ENCODE results near the gene RICTOR.

The RICTOR gene, protein sequence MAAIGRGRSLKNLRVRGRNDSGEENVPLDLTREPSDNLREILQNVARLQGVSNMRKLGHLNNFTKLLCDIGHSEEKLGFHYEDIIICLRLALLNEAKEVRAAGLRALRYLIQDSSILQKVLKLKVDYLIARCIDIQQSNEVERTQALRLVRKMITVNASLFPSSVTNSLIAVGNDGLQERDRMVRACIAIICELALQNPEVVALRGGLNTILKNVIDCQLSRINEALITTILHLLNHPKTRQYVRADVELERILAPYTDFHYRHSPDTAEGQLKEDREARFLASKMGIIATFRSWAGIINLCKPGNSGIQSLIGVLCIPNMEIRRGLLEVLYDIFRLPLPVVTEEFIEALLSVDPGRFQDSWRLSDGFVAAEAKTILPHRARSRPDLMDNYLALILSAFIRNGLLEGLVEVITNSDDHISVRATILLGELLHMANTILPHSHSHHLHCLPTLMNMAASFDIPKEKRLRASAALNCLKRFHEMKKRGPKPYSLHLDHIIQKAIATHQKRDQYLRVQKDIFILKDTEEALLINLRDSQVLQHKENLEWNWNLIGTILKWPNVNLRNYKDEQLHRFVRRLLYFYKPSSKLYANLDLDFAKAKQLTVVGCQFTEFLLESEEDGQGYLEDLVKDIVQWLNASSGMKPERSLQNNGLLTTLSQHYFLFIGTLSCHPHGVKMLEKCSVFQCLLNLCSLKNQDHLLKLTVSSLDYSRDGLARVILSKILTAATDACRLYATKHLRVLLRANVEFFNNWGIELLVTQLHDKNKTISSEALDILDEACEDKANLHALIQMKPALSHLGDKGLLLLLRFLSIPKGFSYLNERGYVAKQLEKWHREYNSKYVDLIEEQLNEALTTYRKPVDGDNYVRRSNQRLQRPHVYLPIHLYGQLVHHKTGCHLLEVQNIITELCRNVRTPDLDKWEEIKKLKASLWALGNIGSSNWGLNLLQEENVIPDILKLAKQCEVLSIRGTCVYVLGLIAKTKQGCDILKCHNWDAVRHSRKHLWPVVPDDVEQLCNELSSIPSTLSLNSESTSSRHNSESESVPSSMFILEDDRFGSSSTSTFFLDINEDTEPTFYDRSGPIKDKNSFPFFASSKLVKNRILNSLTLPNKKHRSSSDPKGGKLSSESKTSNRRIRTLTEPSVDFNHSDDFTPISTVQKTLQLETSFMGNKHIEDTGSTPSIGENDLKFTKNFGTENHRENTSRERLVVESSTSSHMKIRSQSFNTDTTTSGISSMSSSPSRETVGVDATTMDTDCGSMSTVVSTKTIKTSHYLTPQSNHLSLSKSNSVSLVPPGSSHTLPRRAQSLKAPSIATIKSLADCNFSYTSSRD (N-terminal part only)

DNA sequence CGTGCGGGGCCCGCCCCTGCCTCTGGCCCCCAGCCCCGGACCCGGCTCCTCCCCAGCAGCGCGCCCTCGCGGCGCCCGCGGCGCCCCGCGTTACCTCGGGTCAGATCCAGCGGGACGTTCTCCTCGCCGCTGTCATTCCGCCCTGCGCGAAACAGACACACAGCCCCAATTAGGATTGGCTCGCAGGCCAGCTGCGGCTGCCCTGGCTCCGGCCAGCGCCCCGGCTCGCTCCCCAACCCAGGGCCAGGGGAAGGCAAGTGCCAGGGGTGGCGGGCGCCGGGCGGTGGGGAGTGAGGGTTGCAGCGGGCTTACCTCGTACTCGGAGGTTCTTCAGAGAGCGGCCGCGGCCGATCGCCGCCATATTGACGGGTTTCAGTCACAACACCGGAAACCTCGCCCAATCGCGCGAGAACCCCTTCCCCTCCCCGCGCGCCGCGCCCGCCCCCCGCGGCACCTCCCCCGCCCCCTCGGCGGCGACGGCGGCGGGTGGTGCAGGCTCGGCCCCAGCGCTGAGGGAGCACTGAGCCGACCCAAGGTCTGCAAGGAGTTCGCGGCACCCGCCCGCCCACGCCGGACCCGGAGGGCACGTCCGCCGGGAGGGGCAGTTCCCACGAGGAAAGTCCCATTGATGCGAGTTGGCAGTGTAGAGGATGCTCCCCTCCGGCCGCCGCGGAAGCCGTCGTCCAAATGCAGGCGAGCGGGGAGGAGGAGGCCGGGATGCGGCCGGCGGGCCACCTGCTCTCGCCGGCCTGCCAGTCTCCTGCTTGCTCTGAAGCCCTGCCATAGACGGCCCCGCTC, at the start of gene RICTOR:
Gene RICTOR, minus strand, starts transcription at position 383 of the 798 bp plus-strand sequence. Its CDS starts 22 bp downstream, at position 361.
- in situ Hi-C loops (cut with MboI; ENCODE audit: low sequenced_read_pairs), result no loop called here

DNA sequence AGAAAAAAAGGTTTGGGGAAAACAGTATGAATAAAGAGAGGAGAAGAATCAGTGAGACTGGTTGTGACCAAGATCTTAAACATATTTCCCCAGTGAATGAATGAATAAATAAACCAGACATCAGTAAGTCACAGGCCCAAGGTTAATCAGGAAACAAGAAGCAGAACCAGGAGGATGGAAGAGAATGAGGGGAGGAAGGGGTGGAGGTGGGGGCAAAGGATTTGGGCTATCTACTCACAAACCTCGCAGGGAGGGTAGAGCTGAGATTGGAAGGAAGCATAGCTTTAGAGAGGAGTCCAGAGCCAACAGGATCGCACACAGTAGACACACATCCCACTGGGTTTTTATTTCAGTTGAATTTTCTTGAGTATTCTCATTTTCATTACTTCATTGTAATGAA, 47.7 kb upstream of the RICTOR start:
- in situ Hi-C loops (cut with MboI; ENCODE audit: low sequenced_read_pairs), result no loop called here

DNA sequence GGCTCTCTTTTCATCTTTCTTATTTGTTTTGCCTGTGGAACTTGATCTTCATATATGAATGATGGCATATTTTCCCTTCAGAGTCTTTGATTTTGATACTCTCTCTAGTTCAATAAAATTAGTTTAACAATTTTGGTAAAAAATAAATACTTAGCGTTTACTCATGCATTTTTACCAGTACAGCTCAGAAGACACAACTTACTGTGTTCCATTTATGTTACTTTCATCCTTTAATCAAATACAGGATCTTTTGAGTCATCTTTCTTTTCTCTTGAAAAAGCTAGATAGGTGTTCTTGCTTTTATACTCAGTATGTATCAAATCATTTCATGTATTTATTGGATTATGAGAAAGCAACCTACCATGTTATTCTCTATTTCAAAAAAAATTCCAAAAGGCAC, 47.1 kb upstream of the RICTOR start:
- in situ Hi-C loops (cut with MboI; ENCODE audit: low sequenced_read_pairs), result no loop called here

DNA sequence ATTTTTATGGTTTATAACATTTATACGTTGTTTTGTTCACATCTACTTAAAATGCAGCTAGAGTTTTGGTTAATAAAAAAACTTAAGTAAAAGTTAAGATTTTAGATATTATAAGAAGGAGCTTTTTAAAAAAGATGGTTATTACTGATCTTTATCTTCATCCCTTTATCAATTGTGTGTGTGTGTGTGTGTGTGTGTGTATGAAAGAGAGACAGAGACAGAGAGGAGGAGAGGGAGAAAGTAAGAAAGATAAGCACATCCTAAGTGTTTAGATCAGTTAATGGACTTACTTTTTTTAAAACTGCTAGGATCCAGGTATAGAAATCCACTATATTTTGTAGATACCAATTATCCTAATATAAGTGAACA, 45.8 kb upstream of the RICTOR start:
- in situ Hi-C loops (cut with MboI; ENCODE audit: low sequenced_read_pairs), result no loop called here

DNA sequence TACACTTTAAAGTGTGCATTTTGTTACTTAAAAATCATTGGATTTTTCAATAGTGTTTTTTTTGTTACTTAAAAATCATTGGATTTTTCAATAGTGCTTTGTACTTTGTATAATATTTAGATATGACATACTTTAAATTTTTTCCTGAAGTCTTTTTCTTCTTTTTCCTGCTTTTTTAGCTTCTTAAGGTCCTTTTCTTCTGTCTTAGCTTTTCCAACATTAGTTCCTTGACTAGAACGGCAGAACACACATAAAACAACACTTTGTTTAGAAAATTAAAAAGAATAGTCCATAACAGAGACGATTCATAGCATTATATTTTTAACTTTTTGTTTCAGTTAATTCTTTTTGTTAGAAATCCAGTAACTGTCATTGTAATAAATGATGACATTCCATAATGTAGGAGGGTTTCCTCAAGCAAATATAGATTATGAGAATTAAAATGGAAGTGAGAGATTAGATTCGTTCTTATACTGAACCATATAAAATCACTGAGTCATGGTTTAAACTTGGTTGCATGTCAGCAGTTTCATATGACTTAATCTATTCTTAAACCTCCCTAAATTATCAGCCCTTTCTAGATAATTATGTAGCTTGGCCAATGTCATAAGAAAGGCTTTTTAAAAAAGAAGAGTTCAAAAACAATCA, 45.3 kb upstream of the RICTOR start:
- in situ Hi-C loops (cut with MboI; ENCODE audit: low sequenced_read_pairs), result no loop called here

DNA sequence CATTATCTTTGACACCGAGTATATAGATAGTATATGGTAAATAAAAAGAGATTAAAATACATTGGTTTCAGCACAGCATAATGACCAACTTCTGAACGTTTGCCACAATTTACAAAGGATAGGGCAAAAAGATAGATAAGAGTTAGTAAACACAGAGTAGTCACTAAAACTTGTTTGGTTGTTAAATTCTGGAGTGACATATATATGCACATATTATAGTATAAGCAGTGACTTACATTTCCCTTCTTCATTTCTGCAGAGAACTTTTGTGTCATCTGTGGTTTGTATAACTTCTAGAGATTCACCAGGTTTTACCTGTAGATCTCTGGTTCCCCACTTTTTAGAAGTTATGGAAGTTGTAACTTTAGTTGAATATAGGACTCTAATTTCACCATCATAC, 44.4 kb upstream of the RICTOR start:
- in situ Hi-C loops (cut with MboI; ENCODE audit: low sequenced_read_pairs), result no loop called here

DNA sequence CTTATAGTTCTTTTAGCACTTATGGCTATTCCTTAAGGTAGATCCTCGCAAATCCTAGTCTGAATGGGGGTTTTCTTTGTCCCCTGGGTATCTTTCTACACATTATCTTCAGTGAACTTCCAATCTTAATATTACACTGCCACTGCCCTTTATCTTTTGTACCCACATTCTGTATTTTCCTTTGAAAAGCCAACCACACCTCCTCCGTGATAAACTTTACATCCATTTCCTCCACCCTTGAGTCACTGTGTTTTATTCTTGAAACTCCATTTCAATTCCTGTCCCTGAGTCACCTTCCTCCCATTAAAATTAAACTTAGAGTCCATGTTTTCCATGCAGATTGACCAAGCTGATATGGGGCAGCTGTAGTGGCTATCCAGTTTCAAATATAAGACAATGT, 43.2 kb upstream of the RICTOR start:
- in situ Hi-C loops (cut with MboI; ENCODE audit: low sequenced_read_pairs), result no loop called here

DNA sequence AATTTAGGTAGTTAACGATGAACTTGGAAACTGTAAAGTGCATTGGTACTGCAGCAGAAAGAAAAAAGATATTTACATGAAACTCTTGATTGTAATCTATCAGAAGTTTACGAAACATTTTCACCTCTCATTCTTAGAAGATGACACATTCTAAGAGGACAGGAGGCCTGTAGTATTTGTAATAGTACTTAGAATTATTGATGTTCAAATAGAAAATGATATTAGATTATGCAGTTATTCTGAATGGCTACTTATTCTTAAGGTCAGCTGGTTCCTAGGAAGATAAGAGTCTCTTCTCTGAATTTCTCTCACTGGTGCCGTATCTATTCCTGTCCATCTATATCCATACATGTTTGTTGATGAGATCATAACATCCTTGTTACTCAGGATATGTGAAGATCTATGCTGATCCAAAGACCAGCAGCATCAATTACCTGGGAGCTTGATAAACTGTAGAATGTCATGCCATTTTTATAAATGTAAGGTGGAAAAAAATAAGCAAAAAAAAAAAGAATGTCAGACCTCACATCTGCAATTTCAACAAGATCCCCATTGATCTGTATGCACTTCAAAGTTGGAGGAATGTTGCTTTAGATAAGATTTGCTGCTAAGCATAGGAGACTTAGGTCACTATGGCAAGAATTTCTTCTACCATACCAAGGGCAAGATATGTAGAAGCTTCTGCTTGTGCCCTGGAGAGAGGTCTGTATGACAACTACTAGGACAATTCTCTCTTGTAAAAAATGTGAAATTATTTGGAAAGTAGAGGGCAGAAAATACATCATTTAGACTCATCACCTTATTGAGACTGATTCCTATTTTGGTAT, 42.4 kb upstream of the RICTOR start:
- in situ Hi-C loops (cut with MboI; ENCODE audit: low sequenced_read_pairs), result no loop called here

DNA sequence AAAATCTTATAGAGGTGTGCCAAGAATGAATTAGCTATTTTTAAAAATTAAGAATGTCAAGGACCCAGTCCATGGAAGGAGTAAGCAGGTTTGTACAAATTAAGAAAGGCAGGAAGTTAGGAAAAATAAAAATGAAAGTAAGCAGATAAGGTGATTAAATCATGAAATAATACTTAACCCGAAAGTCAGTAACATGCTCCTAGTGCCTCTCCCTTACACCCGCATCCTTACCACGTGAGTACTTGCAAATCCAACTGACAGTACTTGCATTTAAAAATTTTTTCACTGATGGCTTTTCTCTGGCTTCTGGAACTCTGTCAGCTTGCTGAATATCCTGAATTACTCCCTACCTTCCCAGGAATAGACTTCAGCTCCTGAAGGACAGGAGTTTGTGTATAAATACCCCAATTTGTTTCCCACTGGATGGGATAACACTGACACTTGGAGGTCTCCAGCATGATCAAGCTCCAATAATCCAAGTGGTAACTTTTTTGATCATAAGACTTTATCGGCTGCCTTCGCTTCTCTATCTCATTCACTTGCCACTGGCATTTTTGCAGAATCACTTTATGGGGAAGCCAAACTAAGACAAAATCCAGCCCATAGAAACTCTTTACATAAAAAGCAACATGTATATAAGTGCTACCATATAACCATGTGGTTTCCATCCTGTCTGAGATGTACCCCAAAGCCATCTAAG, 41.6 kb upstream of the RICTOR start:
- in situ Hi-C loops (cut with MboI; ENCODE audit: low sequenced_read_pairs), result no loop called here

DNA sequence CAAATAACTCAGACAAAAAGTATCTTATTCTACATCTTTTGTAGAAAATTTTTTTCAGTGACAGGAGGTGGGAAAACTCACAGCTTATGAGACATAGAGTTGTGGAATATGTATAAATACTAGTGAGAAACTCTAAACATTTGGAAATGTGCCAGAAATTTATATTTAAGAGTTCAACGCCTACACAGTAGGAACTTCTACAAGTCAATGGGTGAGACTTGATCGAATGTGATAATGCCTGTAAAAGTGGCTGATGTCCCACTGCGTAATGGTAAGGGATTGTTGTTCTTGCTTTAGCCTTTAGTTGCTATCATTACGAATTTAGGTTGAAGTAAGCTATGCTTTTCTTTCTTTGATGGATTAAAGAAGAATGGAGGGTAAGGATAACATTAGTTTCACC, 40.0 kb upstream of the RICTOR start:
- in situ Hi-C loops (cut with MboI; ENCODE audit: low sequenced_read_pairs), result no loop called here

DNA sequence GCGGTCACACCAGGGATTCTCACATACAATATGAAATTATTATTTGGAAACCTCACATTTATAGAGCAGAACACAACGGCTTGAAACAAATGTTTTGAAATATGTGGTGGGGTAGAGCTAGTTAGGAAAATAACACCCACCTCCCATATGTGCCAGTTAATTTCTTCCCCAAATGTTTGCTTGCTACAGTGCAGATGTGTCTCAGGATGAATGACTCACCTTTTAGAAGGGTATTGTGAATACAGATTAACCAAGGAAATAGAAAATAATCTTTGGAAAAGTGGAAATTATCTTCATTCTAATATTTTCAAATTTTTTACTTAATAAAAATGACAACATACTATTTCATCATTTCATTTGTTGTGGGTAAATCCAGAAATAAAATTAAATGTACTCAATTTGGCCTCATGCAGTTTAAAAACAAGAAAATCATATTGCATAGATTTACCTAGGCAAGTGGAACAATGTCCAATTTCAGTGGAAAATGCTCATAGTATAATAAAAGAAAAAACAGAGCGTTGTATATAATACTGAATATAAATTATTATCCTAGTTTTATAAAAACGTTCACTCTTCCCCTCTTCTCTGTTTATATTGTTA, 39.3 kb upstream of the RICTOR start:
- in situ Hi-C loops (cut with MboI; ENCODE audit: low sequenced_read_pairs), result no loop called here

DNA sequence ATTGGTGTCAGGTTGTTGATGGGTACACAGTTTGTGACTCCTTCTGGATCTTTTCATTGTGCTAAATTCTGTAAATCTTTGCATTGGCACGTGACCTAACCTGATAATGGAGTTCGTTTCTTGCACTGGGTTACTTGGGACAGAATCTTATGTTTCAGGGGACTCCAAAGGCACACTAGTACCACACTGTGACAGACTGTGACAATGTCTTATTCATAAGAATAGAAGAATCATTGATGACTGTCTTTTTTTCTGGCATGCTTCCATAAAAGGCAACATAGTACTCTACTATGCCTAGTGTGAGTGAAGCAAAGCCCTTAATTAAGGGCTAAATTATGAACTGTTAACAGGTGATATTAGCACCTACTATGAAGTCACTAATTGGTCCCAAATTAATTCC, 35.4 kb upstream of the RICTOR start:
- in situ Hi-C loops (cut with MboI; ENCODE audit: low sequenced_read_pairs), result no loop called here

DNA sequence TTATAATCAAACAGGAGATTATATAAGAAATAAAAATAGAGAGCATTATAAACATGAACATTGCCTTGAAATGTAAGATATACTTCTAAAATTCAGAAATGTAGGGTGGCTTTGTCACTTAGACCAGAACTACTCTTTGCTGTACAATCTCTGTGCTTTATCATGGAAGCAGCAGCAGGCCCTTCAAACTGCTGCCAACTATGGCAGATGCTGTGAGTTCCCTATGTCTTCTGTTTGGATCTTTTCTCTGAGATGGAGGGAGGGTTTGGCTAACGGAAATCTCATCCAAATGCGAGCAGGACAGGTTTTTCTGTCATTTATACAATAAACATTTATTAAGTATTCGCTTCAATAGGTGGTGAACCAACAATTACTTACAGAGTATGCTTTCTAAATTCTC, 34.8 kb upstream of the RICTOR start:
- in situ Hi-C loops (cut with MboI; ENCODE audit: low sequenced_read_pairs), result no loop called here

DNA sequence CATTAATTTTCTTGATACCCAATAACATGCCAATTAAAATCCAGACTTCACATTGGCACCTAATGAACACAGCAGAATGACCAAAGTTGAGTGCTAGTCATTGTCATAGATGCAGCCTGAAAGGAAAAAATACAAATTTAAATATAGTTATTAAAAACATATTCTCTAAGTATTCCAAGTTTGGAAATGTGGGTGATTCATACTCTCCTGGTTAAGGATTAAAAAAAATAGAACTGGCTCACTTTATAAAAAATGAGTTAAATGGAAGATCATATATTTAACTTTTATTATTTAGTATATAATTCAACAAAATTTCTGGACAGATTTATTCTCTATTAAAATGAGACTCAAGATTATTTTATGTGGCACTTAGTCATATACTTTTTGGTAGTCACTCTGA, 33.2 kb upstream of the RICTOR start:
- in situ Hi-C loops (cut with MboI; ENCODE audit: low sequenced_read_pairs), result no loop called here

DNA sequence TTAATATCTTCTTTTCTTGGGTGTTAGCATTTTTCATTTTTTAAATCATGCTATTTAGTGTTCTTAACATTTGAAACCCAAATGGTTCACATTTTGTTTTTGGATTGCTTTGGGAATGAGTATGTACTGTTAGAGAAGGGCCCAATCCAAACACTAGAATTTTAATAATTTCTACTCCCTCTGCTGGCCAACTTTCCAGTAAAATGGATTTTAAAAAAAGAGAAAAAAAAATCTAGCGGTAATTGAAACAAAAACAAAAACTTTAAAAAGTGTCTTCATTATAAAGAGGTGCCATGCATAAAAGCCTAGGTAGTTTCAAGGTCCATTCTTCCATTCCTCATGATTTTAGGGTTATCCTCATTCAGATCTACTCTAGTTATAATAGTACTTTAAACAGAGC, 32.1 kb upstream of the RICTOR start:
- in situ Hi-C loops (cut with MboI; ENCODE audit: low sequenced_read_pairs), result no loop called here

DNA sequence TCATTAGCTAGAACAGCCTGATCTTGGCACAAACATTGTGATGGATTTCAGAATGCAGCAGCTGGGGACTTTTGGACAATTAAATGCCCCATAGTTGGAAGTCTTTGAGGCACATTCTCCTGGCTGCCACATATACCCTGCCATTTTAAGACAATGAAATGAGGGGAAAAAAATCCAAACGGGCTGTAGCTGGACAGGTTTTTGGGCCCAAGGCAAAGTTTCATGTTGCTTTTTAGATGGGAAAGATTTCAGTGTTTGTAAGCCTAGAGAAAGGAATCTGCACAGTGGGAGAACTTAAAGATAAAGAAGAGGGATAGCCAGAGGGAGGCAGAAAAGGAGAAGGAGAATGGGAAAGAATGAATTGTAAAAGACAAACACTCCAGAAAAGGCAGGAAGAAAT, 30.0 kb upstream of the RICTOR start:
- in situ Hi-C loops (cut with MboI; ENCODE audit: low sequenced_read_pairs), result no loop called here

DNA sequence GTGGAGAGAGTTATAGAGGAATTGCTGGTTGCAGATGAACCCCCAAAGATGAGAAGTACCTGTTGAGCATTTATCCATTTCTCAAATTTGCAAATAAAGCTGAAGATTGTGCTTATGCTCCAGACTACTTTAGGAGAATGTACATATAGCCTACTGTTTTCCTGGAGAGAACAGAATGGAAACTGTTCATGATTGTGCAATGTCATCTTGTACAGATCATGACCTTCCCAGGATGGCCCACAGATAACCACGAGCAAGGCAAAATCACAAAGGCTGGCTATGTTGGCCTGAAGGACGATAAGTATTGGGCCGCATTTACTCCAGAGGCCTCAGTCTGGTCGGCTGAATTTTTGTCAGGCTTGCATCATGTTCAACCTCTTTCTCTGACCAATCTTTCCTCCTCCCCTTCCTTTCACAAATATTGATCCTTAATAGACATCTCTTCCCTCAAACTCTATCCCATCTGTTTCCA, 28.5 kb upstream of the RICTOR start:
- in situ Hi-C loops (cut with MboI; ENCODE audit: low sequenced_read_pairs), result no loop called here

DNA sequence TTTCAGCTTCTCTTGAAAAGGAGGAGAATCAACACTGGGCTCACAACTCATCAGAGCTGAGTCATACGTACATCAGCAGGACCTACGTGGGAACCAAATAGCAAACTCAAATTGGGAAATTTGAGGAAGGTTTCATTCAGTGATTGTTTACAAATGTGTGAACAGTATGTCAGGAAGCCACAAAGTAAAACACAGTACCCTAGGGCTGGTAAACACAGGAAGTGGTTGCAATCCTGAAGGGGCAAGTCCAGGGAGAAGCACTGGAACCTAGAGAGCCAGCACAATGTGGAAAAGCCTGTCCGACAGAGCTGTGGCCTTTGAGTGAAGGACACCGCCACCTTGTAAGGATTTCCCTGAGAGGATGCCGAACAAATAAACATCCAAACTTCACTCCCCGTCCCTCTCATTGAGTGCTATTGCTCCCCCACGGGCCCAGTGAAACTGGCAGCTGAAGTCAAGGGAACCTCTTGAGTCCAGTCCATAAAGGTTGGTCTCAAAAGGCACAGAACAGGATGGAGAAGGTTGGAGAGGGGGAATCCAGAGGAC, 26.7 kb upstream of the RICTOR start:
- in situ Hi-C loops (cut with MboI; ENCODE audit: low sequenced_read_pairs), result no loop called here

Measured in HL-60/S4 (cell line).